ENCODE data around the gene SMARCC2. TPM values are rescaled to one million over a fixed set of nuclear protein-coding genes. Genes with fewer than 3 reads are reported as not detected.

Gene SMARCC2
- total and polyA plus RNA-seq, 2 of the 13 experiments (the other 11 are each of a cell fraction or from before 2014, with no cell fraction given), result 21.3 to 24.1 TPM

GRCh38 chr12:56127888-56128669, 61.2 kb downstream of the SMARCC2 start, which contains the start of gene ESYT1 (continued):
- TF ChIP-seq, protein P1, sequence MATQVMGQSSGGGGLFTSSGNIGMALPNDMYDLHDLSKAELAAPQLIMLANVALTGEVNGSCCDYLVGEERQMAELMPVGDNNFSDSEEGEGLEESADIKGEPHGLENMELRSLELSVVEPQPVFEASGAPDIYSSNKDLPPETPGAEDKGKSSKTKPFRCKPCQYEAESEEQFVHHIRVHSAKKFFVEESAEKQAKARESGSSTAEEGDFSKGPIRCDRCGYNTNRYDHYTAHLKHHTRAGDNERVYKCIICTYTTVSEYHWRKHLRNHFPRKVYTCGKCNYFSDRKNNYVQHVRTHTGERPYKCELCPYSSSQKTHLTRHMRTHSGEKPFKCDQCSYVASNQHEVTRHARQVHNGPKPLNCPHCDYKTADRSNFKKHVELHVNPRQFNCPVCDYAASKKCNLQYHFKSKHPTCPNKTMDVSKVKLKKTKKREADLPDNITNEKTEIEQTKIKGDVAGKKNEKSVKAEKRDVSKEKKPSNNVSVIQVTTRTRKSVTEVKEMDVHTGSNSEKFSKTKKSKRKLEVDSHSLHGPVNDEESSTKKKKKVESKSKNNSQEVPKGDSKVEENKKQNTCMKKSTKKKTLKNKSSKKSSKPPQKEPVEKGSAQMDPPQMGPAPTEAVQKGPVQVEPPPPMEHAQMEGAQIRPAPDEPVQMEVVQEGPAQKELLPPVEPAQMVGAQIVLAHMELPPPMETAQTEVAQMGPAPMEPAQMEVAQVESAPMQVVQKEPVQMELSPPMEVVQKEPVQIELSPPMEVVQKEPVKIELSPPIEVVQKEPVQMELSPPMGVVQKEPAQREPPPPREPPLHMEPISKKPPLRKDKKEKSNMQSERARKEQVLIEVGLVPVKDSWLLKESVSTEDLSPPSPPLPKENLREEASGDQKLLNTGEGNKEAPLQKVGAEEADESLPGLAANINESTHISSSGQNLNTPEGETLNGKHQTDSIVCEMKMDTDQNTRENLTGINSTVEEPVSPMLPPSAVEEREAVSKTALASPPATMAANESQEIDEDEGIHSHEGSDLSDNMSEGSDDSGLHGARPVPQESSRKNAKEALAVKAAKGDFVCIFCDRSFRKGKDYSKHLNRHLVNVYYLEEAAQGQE (IDR thresholded peaks at IDR 0.05; ENCODE audit: borderline replicate concordance in 1 of 2, low read depth in 1 of 2, low read length in 2 of 2), result 0 out of 4 replicates have a peak, but pooled peaks of 1 of the 2 experiments have one; percentile 24
- TF ChIP-seq MATR3 (CRISPR knock-in tag; IDR thresholded peaks at IDR 0.05) (no peak), HMG20B (CRISPR knock-in tag; conservative IDR thresholded peaks at IDR 0.05) (no peak), ZNF773 (CRISPR knock-in tag; IDR thresholded peaks at IDR 0.05; ENCODE audit: borderline replicate concordance) (0 out of 2 replicates have a peak, but pooled peaks have one; percentile 49), RBFOX2 (IDR thresholded peaks at IDR 0.05; ENCODE audit: low read depth, low read length) (peak; percentile 72), ZNF75D (CRISPR knock-in tag; IDR thresholded peaks at IDR 0.05; ENCODE audit: borderline replicate concordance) (no peak)

DNA sequence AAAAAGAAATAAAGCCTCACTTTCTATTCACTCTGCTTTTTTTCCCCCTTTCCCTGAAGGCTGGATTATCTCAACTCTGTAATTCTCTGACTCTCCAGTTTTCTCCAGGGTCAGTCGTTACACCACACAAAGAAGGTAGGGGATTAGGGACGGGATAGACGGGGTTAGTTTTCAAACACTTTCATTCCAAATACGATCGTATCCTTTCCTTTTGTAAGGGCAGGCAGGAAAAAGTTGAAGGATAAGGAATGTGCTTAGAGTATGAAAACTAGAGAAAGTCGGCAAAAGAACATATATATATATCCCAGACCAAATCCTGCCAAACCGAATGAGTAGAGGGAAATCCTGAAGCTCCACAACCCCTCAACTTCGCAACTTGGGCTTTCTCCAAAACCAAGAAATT, 61.8 kb downstream of the SMARCC2 start:
- ATAC-seq (no peak), DNase-seq (ENCODE audit: low spot score) (no peak), FAIRE-seq (no peak)
- peak overlapping the region; percentile 52 to 89 (median 61) for H3K4me3 ChIP-seq (replicated peaks in 1 of 3; ENCODE audit: insufficient read depth in 1 of 3, low read depth in 2 of 3, low read length in 3 of 3)
- WGBS (ENCODE audit: low lambda C conversion rate), result 3% methylated on average over 8 of the region's 8 CpGs
- no peaks in the 10 kb centered on the region for H3K27me3 ChIP-seq (ENCODE audit: control insufficient read depth in 1 of 2, insufficient read depth in 2 of 2, low read length in 2 of 2)
- peak overlapping the region; percentile 31 for H2AFZ ChIP-seq (ENCODE audit: low read length)
- peak overlapping the region; percentile 87 for H3K4me2 ChIP-seq (ENCODE audit: low read depth, low read length)
- intact Hi-C loops (cut with micrococcal nuclease; ENCODE audit: unreplicated experiment) (loop anchor here (2.0 kb wide), 2 partner anchors 31 to 61 kb away; partner anchors contain the start of genes MYL6 and SMARCC2), in situ Hi-C loops (cut with HindIII; ENCODE audit: extremely low pct_ligation_motif_present, low pct_unique_long_range_greater_than_20kb) (loop anchor here (5.0 kb wide), 1 partner anchor 60 kb away; the partner anchor contains the start of gene SMARCC2)
- peaks cover 67% of the 10 kb centered on the region for H3K4me1 ChIP-seq (ENCODE audit: insufficient read depth, low read length)
- peaks cover 17% of the 10 kb centered on the region for H3K79me2 ChIP-seq (ENCODE audit: insufficient read depth, low read length)
- H3K9me3 ChIP-seq (ENCODE audit: low read length), result no peaks in the 10 kb centered on the region
- ChIA-PET POLR2A (interaction anchor here (0.5 to 3.8 kb wide), 31 partner anchors 9 to 624 kb away, joined by 3 to 58 read pairs (median 5); partner anchors contain the start of genes CNPY2, COQ10A, ERBB3 and MYL6), CTCF (ENCODE audit: low intra/inter-chr PET ratio, low total read pairs) (interaction anchor here (1.2 to 4.2 kb wide), 2 partner anchors 62 to 95 kb away, joined by 3 to 24 read pairs; partner anchors contain the start of gene SMARCC2)
- H3K27ac ChIP-seq (ENCODE audit: extremely low read length, insufficient read depth, low read length), result peak overlapping the region; percentile 65
- no TSS peak for BruUV-seq (replicated peaks)
- H4K20me1 ChIP-seq (ENCODE audit: insufficient read depth, low read length), result no peaks in the 10 kb centered on the region
- peak overlapping the region; percentile 78 for H3K9ac ChIP-seq (ENCODE audit: insufficient read depth, low read depth, low read length)
- H3K36me3 ChIP-seq (replicated peaks in 1 of 2; ENCODE audit: control insufficient read depth in 1 of 2, insufficient read depth in 2 of 2, low read length in 2 of 2), result peaks cover 10 to 23% of the 10 kb centered on the region in 2 experiments
- TF ChIP-seq ZNF564 (CRISPR knock-in tag; IDR thresholded peaks at IDR 0.05) (no peak), MXD3 (CRISPR knock-in tag; IDR thresholded peaks at IDR 0.05) (no peak), RARA (CRISPR knock-in tag; IDR thresholded peaks at IDR 0.05) (no peak), PBX3 (CRISPR knock-in tag; IDR thresholded peaks at IDR 0.05; ENCODE audit: borderline replicate concordance) (no peak), REL (CRISPR knock-in tag; conservative IDR thresholded peaks at IDR 0.05) (no peak)
- TF ChIP-seq, protein P2, sequence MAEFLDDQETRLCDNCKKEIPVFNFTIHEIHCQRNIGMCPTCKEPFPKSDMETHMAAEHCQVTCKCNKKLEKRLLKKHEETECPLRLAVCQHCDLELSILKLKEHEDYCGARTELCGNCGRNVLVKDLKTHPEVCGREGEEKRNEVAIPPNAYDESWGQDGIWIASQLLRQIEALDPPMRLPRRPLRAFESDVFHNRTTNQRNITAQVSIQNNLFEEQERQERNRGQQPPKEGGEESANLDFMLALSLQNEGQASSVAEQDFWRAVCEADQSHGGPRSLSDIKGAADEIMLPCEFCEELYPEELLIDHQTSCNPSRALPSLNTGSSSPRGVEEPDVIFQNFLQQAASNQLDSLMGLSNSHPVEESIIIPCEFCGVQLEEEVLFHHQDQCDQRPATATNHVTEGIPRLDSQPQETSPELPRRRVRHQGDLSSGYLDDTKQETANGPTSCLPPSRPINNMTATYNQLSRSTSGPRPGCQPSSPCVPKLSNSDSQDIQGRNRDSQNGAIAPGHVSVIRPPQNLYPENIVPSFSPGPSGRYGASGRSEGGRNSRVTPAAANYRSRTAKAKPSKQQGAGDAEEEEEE (CRISPR knock-in tag; IDR thresholded peaks at IDR 0.05; ENCODE audit: borderline replicate concordance), result no peak
